GM12874 (cell line): Measurements from ENCODE around the gene ABAT.

Source experiments
- CTCF ChIP-seq: IDR thresholded peaks from 2 replicates; pipeline ENCODE4 v1.5.1; 2011; ENCODE audit warnings: low read depth, mild to moderate bottlenecking, control low read depth, low read length, moderate library complexity; ENCODE audit not compliant: insufficient read depth

Gene ABAT

DNA sequence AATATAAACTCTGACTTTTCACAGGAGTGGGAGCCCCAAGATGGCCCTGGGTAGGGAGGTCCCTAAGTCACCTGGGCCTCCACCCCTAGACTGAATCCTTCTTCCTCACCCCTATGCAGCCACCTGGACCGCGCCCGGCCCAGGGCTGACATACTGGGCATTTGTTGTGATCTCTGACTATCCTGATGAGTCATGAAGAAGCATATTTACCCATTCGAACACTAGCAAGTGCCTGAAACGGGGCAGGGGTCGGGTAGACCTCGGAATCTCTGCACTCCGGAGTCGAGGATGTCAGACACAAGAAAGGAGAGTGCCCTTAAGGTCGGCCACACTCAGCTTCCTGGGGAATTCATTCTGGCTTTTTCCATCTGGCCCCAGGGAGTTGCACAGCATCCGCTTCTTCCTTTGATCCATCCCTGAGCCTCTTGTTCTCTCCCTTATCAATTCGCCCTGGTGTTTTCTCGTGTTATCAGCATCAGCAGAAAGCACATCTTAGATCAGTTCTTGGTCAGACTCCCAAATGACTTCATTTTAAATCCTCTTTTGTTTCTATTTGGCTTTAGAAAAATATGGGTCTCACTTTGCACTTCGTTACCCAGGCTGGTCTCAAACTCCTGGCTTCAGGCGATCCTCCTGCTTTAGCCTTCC, 42.5 kb upstream of the ABAT start:
- no peak for TF ChIP-seq CTCF

GRCh38 chr16:8632675-8633182, 41.7 kb upstream of the ABAT start:
- TF ChIP-seq CTCF: no peak

DNA sequence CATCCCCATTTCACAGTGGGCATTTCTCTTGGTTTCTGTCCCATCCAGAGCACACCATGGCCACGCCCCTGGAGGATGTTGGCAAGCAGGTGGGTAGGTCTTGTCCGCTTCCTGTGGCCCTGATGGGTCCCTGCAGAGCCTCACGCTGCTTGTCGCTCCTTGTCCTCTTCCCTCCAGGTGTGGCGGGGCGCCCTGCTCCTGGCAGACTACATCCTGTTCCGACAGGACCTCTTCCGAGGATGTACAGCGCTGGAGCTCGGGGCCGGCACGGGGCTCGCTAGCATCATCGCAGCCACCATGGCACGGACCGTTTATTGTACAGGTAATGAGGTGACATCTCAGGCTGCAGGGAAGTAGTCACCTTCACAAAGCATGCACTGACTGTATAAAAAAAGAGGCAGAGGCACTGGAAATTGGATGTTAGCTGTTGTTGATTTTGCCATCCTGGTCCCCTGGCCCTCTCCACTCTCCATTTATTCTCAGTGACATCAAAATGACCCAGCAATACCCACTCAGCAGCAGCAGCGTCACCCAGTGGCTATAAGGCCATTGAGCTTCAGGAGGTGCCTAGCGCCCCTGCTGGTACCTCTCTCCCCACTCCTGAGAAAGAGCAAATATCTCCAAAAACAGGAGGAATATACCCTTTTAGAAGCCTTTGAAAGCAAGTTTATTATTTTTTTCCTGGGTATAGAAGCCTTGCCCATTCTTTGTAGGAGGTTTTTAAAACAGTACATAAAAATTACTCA, 39.3 kb upstream of the ABAT start:
- no peak for TF ChIP-seq CTCF

- TF ChIP-seq CTCF: no peak
These were observed 34.7 kb upstream of the ABAT start for GRCh38 chr16:8639694-8640093.

DNA sequence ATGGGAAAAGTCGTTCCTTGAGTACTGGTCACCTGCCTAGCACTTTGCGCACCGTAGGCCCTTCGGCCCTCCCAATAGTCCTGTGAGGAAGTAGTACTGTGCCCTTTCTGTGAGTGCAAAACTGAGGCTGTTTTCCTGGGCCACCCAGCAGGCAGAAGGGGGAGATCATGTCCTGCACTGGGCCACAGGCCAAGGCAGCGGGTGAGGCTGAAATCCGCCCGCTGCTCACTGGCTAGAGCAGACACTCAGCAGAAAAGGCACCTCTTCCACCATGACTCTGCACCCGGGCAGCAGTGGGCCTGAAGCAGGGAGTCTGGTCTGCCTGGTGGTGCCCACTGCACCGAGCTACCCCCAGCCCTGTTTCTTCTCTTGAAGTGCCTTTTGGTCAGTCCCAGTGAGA, 32.7 kb upstream of the ABAT start:
- TF ChIP-seq CTCF: no peak

GRCh38 chr16:8642146-8642545, 32.3 kb upstream of the ABAT start:
- no peak for TF ChIP-seq CTCF

DNA sequence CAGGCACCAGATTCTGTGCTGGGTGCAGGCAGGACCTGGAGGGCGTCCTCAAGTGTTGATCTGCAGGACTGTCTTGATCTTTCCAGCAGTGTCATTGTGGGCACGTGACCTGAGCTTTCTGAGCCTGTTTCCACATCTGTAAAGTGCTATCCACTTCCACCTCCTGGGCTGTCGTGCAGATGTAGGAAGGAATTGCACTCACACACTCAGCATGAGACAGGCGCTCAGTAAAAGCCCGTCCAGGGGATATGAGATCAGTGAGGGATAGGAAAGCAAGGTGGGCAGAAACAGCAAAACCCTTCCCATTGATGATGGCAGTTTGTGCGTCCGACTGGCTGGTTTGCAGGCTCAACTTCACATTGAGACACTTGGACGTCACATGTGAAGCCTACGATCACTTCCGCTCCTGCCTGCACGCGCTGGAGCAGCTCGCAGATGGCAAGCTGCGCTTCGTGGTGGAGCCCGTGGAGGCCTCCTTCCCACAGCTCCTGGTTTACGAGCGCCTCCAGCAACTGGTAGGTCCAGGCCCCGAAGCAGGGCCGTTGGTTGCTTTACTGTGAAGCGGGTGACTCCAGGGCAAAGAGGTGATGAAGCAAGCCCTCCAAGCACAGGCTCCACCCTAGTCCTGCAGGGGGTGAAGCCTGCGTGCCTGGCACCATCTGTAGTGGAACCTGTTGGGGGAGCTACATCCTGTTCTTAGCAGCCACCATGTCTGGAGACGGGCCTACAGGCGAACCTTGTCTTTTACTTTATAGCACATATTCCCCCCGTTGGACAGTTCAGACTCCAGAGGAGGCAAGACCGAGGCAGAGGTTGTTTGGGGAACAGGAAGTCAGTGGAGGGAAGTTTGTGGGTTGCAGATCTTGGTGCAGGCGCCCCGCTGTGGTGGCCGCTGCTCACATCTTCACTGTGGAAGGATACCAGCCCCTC, 29.9 kb upstream of the ABAT start:
- TF ChIP-seq CTCF: no peak
